GM20431 (cell line): ENCODE data around the gene PPM1L.

Experiments used
- in situ Hi-C: fragments of 300-500 bp; cut with MseI, MboI; formaldehyde crosslinking; loops from one replicate; pipeline ENCODE4 v1.15.0; 2020; ENCODE audit warnings: low sequenced_read_pairs; ENCODE audit not compliant: unreplicated experiment

Gene PPM1L

DNA sequence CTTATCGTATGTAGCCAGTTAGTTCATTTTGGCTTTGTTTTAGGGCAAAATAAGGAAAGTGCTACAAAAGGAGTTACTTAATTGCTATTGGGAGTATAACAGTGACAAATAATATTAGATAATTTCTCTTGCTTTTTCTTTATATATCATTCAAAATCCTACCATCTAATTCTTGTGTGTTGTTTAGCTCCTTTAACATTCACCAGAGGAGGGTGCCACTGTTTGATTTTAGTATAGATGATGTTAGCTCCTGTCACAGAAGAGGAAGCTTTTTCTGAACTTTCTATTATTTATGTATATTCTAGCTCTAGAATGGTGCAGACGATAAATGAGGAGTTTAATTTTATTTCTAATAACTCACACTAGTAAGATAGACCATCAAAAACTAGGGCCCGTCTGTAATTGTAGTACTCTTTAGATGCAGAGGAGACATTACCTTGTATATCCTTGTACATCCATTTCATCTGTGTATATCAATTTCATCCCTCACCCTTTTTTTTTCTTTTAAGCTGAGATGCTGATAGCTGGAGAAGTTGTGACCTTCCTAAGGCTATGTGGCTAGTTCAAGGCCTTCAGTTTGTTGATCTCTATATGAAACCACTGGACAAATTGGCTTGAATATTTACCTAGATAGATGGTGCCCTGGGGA is 3.0 kb downstream of the PPM1L start:
- in situ Hi-C loops: no loop called here

DNA sequence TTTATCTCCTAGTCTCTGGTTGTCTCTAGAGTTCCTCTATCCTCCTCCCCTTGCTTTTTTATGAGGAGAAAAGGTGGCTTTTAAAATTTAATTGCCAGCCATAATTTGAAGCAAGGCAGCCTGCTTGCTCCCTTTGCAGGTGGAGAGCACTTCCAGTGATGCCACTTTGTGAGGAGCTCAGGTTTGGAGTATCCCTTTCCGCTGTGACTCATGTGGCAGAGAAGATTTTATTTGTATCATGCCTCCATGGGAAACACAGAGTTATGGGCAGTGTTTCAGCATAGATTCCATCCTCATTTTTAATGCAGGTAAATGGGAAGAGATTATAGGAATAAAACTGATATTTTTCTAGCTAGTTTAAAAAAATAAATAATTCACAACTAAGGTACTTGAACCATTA is 7.0 kb downstream of the PPM1L start:
- in situ Hi-C loops: no loop called here

DNA sequence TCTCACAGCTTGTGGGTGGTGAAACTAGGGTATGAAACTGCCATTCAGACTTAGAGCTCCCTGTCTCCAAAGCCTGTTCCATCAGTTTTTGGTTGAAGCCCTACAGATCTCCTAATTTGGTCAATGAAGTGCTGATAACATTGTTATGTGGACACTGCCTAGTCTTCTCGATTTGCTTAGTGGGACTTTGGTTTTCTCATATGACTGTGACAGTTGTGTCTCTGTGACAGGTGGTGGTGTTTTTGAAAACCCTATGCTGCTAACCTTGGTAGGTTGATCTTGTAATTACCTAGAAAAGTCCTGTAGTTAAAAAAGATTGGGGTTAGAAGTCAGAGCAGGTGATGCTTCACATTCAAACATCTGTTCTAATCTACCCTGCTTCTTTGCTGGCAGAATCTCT is 9.2 kb downstream of the PPM1L start:
- in situ Hi-C loops: no loop called here

DNA sequence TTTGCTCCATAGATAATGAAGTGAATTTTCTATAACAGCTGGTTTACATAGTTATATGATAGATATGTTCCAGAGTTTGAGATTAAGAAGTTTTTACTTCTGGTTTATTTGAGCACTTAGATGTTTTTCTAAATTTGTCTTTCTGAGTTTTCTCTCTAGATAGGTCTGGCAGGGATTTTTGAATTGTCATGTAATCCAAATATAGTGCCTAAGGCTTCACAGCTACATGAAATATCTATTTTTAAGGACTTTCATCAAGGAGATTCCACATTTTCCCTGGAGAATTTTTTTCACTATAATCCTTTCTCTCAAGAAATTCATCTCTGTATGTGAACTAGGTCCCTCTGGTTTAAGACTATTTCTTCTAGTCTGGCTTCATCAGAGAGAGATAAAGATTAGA is 12.0 kb downstream of the PPM1L start:
- in situ Hi-C loops: no loop called here

DNA sequence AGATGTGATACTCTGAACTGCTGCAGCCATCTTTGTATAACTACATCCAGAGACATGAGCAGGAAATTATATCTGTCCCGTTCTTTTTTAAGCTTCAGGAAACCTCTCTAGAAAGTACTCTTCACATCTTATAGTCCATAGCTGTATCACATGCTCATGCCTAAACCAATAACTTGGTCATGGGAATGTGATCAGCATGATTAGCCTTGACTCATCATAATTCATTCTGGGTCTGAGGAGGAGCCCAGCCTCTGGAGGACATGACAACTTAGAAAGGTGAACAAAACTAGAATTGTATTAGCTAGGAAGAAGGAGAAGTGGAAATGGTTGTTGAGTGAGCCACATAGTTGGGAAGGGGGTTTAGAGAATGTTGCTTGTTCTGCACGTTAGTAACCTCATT is 12.9 kb downstream of the PPM1L start:
- in situ Hi-C loops: no loop called here

DNA sequence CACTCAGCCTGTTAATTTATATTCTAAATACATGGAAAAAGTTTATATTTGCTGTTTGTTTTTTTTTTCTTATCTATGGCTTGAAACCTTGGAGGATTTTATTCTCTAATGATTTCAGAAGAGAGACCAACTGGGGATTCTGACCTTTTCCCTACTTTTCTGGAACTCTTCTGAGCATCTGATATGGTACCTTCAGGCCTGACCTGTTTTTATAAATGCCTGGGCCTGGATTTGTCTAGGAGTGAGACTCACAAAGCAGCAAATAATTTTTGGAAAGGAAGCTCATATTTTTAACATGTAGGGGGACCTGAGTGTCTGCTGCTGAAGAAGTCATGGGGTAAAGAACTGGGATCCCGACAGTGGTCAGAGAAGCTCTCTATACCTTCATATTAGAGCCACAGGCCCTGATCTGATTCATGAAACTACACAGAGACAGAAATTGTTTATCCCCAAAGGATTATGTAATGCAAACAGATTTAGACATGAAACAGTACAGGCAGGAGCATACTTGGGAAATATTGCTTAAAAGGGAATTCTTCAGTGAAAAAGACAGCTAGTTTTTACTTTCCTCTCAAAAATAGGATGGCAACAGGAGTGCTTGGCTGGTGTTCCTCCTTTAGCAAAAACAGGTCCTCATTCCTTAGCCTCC is 15.9 kb downstream of the PPM1L start:
- in situ Hi-C loops: no loop called here

DNA sequence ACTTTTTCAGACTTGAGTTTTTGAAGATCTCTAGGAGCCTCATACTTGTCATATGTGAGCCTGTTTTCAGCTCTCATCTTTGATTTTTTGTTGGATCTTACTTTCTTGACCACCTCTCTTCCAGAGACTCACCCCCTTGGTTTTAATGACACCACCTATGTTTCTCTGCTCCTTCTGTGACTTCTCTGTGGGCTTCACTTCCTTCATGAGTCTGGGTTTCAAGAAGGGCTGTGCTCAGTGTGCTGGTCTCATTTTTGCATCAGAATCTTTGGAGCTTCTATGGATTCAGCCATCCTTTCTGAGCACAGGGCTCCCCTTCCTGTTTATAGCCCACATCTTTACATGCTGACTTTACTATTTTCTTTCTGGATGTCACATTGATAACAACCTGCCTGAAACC is 17.7 kb downstream of the PPM1L start:
- in situ Hi-C loops: no loop called here

DNA sequence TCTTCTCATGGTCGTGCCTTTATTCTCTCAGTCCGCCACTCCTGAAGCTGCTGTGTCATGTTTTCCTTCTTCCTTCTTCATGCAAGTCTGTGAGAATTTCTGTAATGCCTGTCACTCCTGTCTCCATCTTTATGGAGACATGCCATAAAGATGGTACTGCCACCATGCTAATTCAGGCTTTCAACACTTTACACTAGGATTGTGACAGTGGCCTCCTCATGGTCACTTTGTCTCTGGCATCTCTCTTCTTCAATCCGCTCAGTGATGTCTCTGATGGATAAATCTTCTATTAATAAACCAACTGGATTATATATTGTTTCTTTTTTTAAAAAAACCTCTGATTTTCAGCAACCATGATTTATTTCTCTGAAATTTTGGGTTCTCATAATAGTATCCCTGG is 18.1 kb downstream of the PPM1L start:
- in situ Hi-C loops: no loop called here

DNA sequence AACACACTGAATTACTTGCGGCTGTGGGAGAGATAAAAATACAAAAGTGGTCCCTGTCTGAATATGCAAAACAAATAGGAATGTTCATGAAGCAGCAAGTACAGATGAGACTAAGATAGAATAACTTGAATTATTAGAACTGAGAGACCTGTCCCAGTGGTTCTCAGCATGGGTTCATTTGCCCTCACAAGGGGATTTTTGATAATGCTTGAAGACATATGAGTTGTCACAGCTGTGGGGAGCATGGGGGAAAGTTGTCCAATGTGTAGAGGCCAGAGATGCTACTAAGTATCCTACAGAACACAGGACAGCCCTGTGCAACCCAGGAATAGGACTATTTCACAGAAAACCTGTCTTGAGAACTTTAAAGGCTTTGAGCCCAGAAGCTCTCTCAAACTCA is 22.4 kb downstream of the PPM1L start:
- in situ Hi-C loops: no loop called here

DNA sequence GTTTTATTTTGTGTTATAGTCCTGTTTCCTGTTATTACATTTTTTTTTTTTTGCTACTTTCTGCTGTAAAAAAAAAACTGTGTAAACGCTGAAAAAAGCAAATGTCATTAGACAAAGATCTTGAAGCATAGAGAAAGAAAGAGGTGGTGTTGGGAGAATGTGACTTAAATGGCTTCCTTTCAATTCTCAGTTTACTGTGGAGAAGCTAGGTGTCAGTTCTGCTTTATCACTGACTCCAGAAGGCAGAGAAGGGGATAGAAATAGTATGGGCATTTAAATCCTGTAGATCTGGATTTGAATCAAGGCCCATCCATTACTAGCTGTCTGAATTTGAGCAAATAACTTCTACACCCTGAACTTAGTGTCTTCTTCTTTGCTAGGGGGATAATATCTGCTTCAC is 23.0 kb downstream of the PPM1L start:
- in situ Hi-C loops: no loop called here

DNA sequence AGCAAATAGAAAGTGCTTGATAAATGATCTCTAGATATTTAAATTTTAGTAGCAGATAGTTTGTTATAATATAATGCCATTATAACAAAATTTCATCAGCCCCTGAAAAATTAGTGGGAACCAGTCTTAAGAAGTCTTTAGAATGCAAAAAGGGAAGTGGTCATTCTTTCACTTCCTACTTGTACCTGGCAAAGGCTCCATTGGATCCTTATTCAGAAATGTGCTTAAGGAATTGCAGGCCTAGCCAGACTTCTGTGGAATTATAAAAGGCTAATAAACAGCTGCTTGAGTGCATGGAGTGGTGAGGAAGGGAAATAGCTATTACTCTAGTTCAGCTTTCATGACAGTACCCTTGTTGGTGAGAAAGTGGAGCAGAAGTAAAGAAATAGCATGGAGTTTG is 24.2 kb downstream of the PPM1L start:
- in situ Hi-C loops: no loop called here

DNA sequence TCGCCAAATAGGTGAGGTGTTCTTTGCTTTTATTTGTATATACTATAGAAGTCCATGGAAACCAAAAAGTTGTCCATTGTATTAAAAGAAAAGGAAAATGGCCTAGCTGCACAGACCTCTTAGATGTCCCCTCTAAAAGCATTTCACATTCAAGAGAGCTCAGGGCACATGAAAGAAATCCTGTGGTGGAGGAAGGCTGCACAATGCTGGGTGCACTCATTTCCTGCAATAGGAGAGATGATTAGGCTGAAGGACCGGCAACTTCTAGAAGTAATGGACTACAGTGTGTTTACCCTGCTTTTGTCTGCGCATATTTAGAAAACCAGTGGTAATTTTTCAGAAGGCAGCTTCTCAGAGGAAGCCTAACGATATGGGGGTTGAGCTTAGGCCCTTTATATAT is 25.4 kb downstream of the PPM1L start:
- in situ Hi-C loops: no loop called here

DNA sequence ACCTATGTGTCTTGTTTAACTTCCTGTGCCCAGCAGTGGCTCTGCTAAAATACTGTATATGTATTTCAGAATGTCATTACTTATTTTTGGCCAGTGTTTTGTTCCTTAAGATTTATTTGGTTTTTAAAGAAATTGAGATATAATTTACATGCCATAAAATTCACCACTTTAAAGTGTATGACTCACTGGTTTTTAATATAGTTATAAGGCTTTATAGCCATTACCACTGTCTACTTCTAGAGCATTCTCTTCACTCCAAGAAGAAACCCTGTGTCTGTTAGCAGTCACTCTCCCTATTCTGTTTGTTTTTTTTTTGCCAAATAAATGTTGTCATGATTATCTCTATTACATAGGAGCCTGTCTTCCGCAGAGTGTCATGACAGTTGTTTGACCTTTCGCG is 25.8 kb downstream of the PPM1L start:
- in situ Hi-C loops: no loop called here

DNA sequence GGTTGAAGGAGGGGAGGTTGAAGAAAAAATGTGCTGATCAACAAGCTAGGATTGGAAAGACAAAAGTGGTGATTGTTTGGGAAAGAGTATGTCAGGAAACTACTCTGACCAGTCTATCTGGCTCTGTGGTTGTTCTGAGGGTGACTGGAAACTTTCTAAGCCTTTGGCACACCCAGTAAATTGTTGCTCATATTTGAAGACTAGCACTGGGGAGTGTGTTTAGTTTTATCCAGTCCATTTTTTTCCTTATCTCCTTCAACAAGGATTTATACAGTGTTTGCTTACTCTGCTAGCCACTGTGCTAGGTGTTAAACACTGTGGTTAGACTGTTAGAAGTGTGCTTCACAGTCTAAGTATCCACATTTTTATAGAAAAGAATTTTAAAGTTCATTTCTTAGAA is 28.8 kb downstream of the PPM1L start:
- in situ Hi-C loops: no loop called here

DNA sequence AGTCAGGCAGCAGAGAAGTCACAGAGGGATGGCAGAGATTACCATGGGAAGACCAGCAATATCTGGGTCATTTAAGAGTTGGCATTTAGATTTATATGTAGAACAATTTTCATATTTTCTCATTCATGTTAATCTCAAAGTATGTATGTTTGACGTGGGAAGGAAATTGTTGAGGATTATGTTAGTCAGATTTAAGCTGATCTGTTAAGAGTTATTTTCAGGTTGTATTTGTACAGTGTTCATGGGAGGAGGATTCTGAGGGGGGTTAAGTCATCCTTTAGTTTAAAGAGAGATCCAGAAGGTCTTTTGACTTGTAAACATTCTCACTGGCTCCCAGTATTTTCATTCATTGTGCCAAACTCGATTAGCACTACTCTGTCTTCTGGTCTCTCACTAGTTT is 34.7 kb downstream of the PPM1L start:
- in situ Hi-C loops: no loop called here

DNA sequence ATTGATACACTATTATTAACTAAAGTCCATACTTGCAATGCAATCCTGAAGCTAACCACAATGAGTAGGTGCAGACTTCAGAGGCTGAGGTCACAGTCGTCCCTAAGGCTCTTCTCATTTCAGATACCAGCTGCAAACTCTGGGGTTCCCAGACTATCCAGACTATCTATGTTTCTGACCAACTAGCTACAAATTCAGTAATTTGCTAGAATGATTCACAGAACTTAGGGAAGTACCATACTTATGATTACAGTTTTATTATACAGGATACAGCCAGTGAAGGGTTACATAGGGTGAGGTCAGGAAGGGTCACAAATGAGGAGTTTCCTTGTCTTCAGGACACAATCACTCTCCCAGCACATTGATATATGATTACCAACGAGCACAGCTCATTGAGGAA is 36.5 kb downstream of the PPM1L start:
- in situ Hi-C loops: no loop called here

DNA sequence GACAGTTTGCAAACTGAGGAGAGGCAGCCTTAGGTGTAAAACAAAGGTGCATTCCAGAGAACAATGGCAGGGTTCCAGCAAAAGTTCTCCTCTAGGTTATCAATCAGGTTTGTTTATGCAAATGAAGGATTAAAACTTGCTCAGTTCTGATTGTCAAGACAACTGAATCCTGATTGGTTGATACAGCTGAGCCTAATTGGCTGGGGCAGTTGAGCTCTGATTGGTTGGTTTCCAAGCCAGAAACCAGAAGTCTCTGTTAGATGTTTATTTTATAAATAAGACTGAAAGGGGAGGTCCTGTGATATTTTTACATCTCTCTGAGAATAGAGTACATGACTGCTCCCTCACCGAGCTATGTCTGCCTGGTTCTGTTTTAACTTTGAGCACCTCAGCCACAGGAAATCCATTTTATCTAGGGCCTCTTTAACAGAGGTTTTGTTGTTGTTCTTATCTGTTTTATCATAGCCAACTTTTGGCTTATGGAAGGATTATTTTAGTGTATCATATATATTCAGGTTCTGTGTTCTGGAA is 37.8 kb downstream of the PPM1L start:
- in situ Hi-C loops: no loop called here

DNA sequence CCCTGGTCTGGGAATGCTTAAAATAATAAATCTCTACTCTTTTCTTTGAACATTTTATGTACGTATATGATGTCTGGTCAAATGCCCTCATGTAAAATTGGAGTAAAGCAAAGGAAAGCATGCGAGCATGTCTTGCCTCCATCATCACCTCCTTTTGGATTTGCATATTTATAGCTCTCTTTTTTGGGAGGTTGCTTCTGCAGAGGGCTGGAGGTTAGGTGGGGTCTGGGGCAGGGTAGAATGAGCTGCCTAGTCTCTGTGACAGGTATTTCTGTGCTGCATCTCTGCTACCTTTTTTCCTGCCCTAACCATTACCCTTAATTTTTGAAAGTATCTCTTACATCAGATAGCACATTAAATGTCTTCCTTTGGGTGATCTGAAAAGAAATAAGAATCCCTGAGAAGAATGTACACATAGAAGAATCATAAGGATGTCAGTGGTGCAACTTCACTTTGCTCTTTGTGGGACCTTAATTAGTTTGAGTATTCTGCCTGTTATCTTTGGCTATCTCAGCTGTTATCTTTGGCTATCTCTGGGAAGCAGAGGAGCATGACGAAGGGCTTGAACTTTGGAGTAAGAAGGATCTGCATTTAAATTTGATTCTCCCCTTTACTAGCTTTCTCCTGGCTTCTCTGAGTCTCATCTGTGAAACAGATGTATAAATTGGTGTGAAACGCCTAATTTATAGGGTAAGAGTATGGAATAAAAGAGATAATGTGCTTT is 40.2 kb downstream of the PPM1L start:
- in situ Hi-C loops: no loop called here

DNA sequence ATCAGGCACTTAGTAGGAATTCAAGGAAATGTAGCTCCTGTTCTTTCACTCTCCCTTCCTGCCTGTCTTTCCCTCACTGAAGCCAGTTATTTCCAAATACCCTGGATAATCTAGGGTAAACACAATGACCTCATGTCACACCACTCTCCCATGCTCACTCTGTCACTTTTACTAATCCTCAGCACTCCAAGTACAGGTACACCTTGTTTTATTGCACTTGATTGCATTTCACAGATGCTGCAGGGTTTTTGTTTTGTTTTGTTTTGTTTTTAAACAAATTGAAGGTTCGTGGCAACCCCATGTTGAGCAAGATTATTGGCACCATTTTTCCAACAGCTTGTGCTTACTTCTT is 40.8 kb downstream of the PPM1L start:
- in situ Hi-C loops: no loop called here

DNA sequence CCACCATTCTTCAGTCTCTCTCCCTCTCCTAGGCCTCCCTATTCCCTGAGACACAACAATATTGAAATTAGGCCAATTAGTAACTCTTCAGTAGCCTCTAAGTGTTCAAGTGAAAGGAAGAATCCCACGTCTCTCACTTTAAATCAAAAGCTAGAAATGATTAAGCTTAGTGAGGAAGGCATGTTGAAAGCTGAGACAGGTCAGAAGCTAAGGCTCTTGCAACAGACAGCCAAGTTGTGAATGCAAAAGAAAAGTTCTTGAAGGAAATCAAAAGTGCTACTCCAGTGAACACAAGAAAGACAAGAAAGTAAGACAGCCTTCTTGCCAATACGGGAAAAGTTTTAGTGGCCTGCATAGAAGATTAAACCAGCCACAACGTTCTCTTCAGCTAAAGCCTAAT is 41.3 kb downstream of the PPM1L start:
- in situ Hi-C loops: no loop called here

DNA sequence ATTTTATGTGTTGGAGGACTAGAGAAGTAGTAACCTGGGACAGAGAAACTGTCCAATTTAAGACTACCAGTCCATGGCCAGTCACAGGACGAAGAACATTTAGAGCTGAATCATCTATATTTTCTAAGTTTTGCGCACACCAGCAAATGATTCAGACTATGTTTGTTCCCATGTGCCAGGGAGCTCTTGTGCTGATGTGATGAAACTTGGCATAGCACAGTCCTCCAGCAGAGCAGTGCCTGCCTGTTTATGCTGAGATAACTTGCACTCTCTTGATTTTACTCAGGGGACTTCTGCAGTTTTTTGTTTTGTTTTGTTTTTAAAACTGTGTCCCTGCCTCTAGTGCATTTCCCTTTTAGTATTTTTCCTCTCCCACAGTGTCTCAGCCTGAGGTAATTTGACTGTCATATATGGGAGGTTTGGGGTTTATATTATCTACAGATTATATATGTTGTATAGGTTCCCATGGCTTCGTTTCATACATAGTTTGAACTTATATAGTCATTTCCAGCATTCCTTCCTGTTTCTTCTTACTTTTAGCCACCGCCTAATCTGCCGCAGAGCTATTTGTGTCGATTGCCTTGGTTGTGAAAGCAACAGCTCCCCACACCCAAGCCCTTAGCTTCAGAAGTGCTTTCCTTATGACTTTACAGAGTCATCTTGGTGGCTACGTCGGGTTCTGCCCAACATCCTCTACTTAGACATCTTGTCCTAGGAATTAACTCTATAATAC is 45.5 kb downstream of the PPM1L start:
- in situ Hi-C loops: no loop called here
